Vagina (tissue), 2 donors: ENCODE data around the gene OBSCN. TPM values are rescaled to one million over a fixed set of nuclear protein-coding genes. Genes with fewer than 3 reads are reported as not detected.

ENCODE experiments used
- DNase-seq, 2 donors: peaks; one replicate each; pipeline ENCODE4 v3.0.0-alpha.2; 2017; ENCODE audit errors: extremely low spot score in 2 of 2
- H3K27ac ChIP-seq: fragments of 200-600 bp; sonication (generic); one replicate; pipeline ENCODE4 v1.5.1; 2019
- H3K27me3 ChIP-seq: fragments of 200-600 bp; sonication (generic); one replicate; pipeline ENCODE4 v1.5.1; 2019
- H3K36me3 ChIP-seq, 2 donors: fragments of 200-600 bp; sonication (generic); one replicate each; pipeline ENCODE4 v1.5.1; 2017 to 2019
- H3K4me1 ChIP-seq: fragments of 200-600 bp; sonication (generic); one replicate; pipeline ENCODE4 v1.5.1; 2019
- H3K4me3 ChIP-seq, 2 donors: fragments of 200-600 bp; sonication (generic); 1 replicate in 1 of 2; 2 replicates in 1 of 2; pipeline ENCODE4 v1.5.1; 2016 to 2019
- H3K9me3 ChIP-seq: fragments of 200-600 bp; sonication (generic); one replicate; pipeline ENCODE4 v1.5.1; 2019
- CTCF ChIP-seq, 3 experiments: fragments of 450-650 bp in 2 of 3; fragments of 200-600 bp in 1 of 3; sonication (generic) in 1 of 3; IDR thresholded peaks; one replicate each; pipeline ENCODE4 v1.5.1; 2017 to 2019; ENCODE audit warnings: antibody characterized with exemption in 3 of 3, mild to moderate bottlenecking in 2 of 3, moderate library complexity in 2 of 3
- POLR2A ChIP-seq, 2 donors: fragments of 450-650 bp; IDR thresholded peaks; one replicate each; pipeline ENCODE4 v1.6.1; 2017; ENCODE audit warnings: antibody characterized with exemption in 2 of 2, mild to moderate bottlenecking in 2 of 2, moderate library complexity in 2 of 2
- POLR2AphosphoS5 ChIP-seq, 2 donors: sonication (generic); formaldehyde crosslinking; IDR thresholded peaks; one replicate each; pipeline ENCODE4 v1.9.0; 2017; ENCODE audit warnings: antibody characterized with exemption in 2 of 2, mild to moderate bottlenecking in 2 of 2, low read depth in 1 of 2; ENCODE audit not compliant: insufficient read depth in 1 of 2
- intact Hi-C: fragments of 100-400 bp; cut with DNase I; formaldehyde crosslinking; loops from one replicate; pipeline ENCODE4 v1.15.1; 2023
- total RNA-seq: library from RNA; depleted of rRNA; stranded (reverse); fragments of >200 nt; gene quantifications from one replicate; pipeline ENCODE4 v1.2.3, GENCODE V29; 2016

Gene OBSCN
- total RNA-seq, 1 donor from 2014 or later, result 35.8 TPM

- intact Hi-C loops, result no loop called here
- no peak for DNase-seq
- Histone ChIP-seq H3K27me3 (no peaks in the 10 kb centered on the region), H3K4me1 (no peaks in the 10 kb centered on the region), H3K27ac (no peak overlapping the region), H3K36me3 (peaks cover 0 to 18% of the 10 kb centered on the region in 2 donors), H3K9me3 (peaks cover 14% of the 10 kb centered on the region), H3K4me3 (no peak overlapping the region)
- TF ChIP-seq POLR2AphosphoS5 (IDR thresholded peaks at IDR 0.05; ENCODE audit: insufficient read depth in 1 of 2, low read depth in 1 of 2) (no peak), CTCF (IDR thresholded peaks at IDR 0.05) (no peak), POLR2A (IDR thresholded peaks at IDR 0.05) (no peak)
Observed at GRCh38 chr1:228303596-228303995, 95.8 kb downstream of the OBSCN start.

- intact Hi-C loops, result no loop called here
- H3K27ac ChIP-seq, result no peak overlapping the region
- no peaks in the 10 kb centered on the region for H3K4me1 ChIP-seq
- H3K4me3 ChIP-seq, result no peak overlapping the region
- peaks cover 14% of the 10 kb centered on the region for H3K9me3 ChIP-seq
- DNase-seq, result no peak
- peaks cover 0 to 18% of the 10 kb centered on the region in 2 donors for H3K36me3 ChIP-seq
- TF ChIP-seq POLR2AphosphoS5 (IDR thresholded peaks at IDR 0.05; ENCODE audit: insufficient read depth in 1 of 2, low read depth in 1 of 2), result no peak
- no peak for TF ChIP-seq CTCF (IDR thresholded peaks at IDR 0.05)
- TF ChIP-seq POLR2A (IDR thresholded peaks at IDR 0.05), result no peak
- no peaks in the 10 kb centered on the region for H3K27me3 ChIP-seq
Observed at GRCh38 chr1:228304225-228304624, 96.4 kb downstream of the OBSCN start.

- Histone ChIP-seq H3K9me3 (peaks cover 14% of the 10 kb centered on the region), H3K36me3 (peaks cover 0 to 13% of the 10 kb centered on the region in 2 donors), H3K27ac (no peak overlapping the region), H3K4me1 (no peaks in the 10 kb centered on the region), H3K27me3 (no peaks in the 10 kb centered on the region), H3K4me3 (no peak overlapping the region)
- no peak for DNase-seq
- intact Hi-C loops, result no loop called here
- TF ChIP-seq CTCF (IDR thresholded peaks at IDR 0.05) (no peak), POLR2A (IDR thresholded peaks at IDR 0.05) (no peak), POLR2AphosphoS5 (IDR thresholded peaks at IDR 0.05; ENCODE audit: insufficient read depth in 1 of 2, low read depth in 1 of 2) (no peak)
Observed at GRCh38 chr1:228304766-228305395, 97.0 kb downstream of the OBSCN start.

DNA sequence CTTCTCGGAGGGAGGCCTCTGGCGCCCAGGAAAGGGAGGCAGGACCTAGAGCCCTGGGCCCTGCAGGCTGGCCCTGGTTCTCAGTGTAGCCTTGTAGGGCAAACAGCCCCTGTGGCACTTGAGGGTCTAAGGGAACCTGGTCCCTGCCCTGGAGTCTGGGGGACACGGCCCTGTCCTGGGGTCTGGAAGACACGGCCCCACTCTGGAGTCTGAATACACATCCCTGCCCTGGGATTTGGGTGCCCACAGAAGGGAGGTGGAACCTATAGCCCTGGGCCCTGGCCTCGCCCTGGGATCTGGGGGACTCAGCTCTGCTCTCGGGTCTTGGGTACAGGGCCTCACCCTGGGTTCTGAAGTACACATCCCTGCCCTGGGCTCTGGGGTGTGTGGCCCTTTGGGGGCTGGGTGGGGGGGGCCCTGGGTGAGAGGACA is 97.9 kb downstream of the OBSCN start:
- H3K36me3 ChIP-seq, result peaks cover 0 to 8% of the 10 kb centered on the region in 2 donors
- no peak for DNase-seq
- no peak for TF ChIP-seq CTCF (IDR thresholded peaks at IDR 0.05)
- no peak for TF ChIP-seq POLR2A (IDR thresholded peaks at IDR 0.05)
- no peak for TF ChIP-seq POLR2AphosphoS5 (IDR thresholded peaks at IDR 0.05; ENCODE audit: insufficient read depth in 1 of 2, low read depth in 1 of 2)
- peaks cover 14% of the 10 kb centered on the region for H3K9me3 ChIP-seq
- no peak overlapping the region for H3K27ac ChIP-seq
- H3K4me3 ChIP-seq, result no peak overlapping the region
- intact Hi-C loops, result no loop called here
- H3K27me3 ChIP-seq, result no peaks in the 10 kb centered on the region
- H3K4me1 ChIP-seq, result no peaks in the 10 kb centered on the region
